Measurements from ENCODE around the gene LAIR2.
"Not testable (repeated sequence)": the region's sequence is repeated elsewhere in the genome, so short reads cannot be mapped to it uniquely, and the experiment has no call there.

LAIR2 gene

DNA sequence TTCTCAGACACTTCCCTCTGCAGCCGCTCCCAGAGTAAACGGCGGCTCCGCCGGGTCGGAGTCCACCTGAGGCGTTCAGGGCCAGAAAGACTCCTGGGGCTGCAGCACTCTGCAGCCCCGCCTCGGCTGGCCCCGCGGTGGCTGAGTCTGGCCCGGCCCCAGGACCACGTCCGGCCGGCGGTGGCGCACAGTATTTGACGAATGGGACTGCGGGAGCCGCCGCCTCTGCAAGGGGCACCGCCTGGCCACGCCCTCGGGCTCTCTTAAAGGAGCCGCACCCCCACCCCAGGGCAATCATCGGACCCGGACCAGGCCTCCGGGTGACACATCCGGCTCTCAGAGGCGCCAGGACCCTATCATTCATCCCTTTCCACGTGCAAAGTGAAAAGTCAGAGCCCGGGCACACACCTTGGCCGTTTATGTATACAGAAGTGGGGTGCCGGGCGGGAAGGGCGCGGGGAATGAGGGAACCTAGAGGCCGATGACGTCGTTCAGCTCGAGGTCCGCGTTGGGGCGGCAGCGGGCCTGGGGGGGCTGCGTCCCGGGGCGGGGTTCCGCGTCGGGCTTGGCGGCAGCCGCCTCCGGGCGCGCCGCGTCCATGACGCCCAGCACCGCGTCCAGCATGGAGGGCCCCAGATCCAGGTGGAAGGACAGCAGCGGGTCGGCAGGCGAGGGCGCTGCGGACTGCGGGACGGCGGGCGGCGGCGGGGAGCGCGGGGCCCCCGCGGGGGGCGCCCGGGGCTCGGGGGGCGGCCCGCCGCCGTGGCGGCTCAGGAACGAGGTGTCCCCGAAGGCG, 37.8 kb upstream of the LAIR2 start:
- no peak overlapping the region for H3K23ac ChIP-seq (ENCODE audit: low read length)
- no peak overlapping the region for H2AK5ac ChIP-seq (ENCODE audit: low read length)
- peaks cover 6% of the 10 kb centered on the region for H3K79me2 ChIP-seq (ENCODE audit: control insufficient read depth, insufficient read depth, low read length, poor library complexity)
- no peak overlapping the region for H3K9ac ChIP-seq (ENCODE audit: low read length)
- H4K12ac ChIP-seq (ENCODE audit: low read depth, low read length) = peak overlapping the region; percentile 45
- H2BK5ac ChIP-seq (ENCODE audit: low read depth, low read length, poor library complexity) = peak overlapping the region; percentile 28
- WGBS (ENCODE audit: extremely low coverage, insufficient coverage, insufficient read length) = no CpG with 5 or more reads among the region's 87 CpGs
- H3K9me3 ChIP-seq (ENCODE audit: insufficient read depth, low read depth, low read length) = peaks cover 4% of the 10 kb centered on the region
- peaks cover 15% of the 10 kb centered on the region for H3K79me1 ChIP-seq (ENCODE audit: low read length)
- peak overlapping the region; percentile 88 for H2AFZ ChIP-seq (ENCODE audit: insufficient read depth, low read length, poor library complexity)
- H3K4me1 ChIP-seq (ENCODE audit: control insufficient read depth in 1 of 2, insufficient read depth in 2 of 2, low read length in 2 of 2) = peaks cover 18% of the 10 kb centered on the region in 2 experiments
- H3K36me3 ChIP-seq (ENCODE audit: control insufficient read depth in 1 of 2, insufficient read depth in 2 of 2, low read length in 2 of 2) = peaks cover 25% of the 10 kb centered on the region in 2 experiments
- peak overlapping the region; percentile 38 for H3K18ac ChIP-seq (ENCODE audit: low read length)
- no peaks in the 10 kb centered on the region for H3K27me3 ChIP-seq (ENCODE audit: insufficient read depth, low read length)
- H4K8ac ChIP-seq (ENCODE audit: low read depth, low read length) = peak overlapping the region; percentile 30
- no peak overlapping the region for H2BK12ac ChIP-seq (ENCODE audit: low read length)
- peak overlapping the region; percentile 83 for H3K4me2 ChIP-seq (ENCODE audit: low read length)
- DNase-seq = peak; percentile 88 to 92
- peak overlapping the region; percentile 5 for H2BK120ac ChIP-seq (ENCODE audit: insufficient read depth, low read length, poor library complexity)
- peak overlapping the region; percentile 75 for H3K27ac ChIP-seq (ENCODE audit: low read depth, low read length)
- H4K91ac ChIP-seq (ENCODE audit: low read depth, low read length) = peak overlapping the region; percentile 55
- peak overlapping the region; percentile 20 for H3K14ac ChIP-seq (ENCODE audit: low read length)
- no peak overlapping the region for H3K4ac ChIP-seq (ENCODE audit: low read depth, low read length)
- H3K4me3 ChIP-seq (ENCODE audit: low read depth, low read length) = peak overlapping the region; percentile 60

- DNase-seq = no peak
- Histone ChIP-seq H3K4me3 (ENCODE audit: low read depth, low read length) (no peak overlapping the region), H3K27ac (ENCODE audit: low read depth, low read length) (no peak overlapping the region), H3K79me2 (ENCODE audit: control insufficient read depth, insufficient read depth, low read length, poor library complexity) (peaks cover 6% of the 10 kb centered on the region), H4K91ac (ENCODE audit: low read depth, low read length) (no peak overlapping the region), H4K8ac (ENCODE audit: low read depth, low read length) (no peak overlapping the region), H2BK12ac (ENCODE audit: low read length) (no peak overlapping the region), H3K14ac (ENCODE audit: low read length) (no peak overlapping the region), H2BK5ac (ENCODE audit: low read depth, low read length, poor library complexity) (no peak overlapping the region), H3K9ac (ENCODE audit: low read length) (no peak overlapping the region), H3K18ac (ENCODE audit: low read length) (no peak overlapping the region), H3K23ac (ENCODE audit: low read length) (no peak overlapping the region), H3K4me2 (ENCODE audit: low read length) (no peak overlapping the region), H2BK120ac (ENCODE audit: insufficient read depth, low read length, poor library complexity) (no peak overlapping the region), H4K12ac (ENCODE audit: low read depth, low read length) (no peak overlapping the region), H2AFZ (ENCODE audit: insufficient read depth, low read length, poor library complexity) (no peak overlapping the region), H3K4me1 (ENCODE audit: control insufficient read depth in 1 of 2, insufficient read depth in 2 of 2, low read length in 2 of 2) (peaks cover 18% of the 10 kb centered on the region in 2 experiments), H3K4ac (ENCODE audit: low read depth, low read length) (no peak overlapping the region), H3K9me3 (ENCODE audit: insufficient read depth, low read depth, low read length) (peaks cover 4% of the 10 kb centered on the region), H3K27me3 (ENCODE audit: insufficient read depth, low read length) (peaks cover 4% of the 10 kb centered on the region), H3K79me1 (ENCODE audit: low read length) (peaks cover 15% of the 10 kb centered on the region), H2AK5ac (ENCODE audit: low read length) (no peak overlapping the region), H3K36me3 (ENCODE audit: control insufficient read depth in 1 of 2, insufficient read depth in 2 of 2, low read length in 2 of 2) (peaks cover 19% of the 10 kb centered on the region in 2 experiments)
- WGBS (ENCODE audit: extremely low coverage, insufficient coverage, insufficient read length) = no CpG with 5 or more reads among the region's 49 CpGs
Observed at GRCh38 chr19:54465426-54466109, 37.1 kb upstream of the LAIR2 start.

DNA sequence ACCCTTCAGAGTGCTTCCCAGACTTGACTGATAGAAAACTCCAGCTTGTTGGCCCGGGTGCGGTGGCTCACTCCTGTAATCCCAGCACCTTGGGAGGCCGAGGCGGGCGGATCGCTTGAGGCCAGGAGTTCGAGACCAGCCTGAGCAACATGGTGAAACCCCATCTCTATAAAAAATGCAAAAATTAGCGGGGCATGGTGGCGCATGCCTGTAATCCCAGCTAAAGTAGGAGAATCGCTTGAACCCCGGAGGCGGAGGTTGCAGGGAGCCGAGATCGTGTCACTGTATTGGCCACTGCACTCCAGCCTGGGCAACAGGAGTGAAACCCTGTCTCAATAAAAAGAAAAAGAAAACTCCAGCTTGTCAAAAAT, 36.5 kb upstream of the LAIR2 start:
- H2BK5ac ChIP-seq (ENCODE audit: low read depth, low read length, poor library complexity); H3K9ac ChIP-seq (ENCODE audit: low read length); H3K14ac ChIP-seq (ENCODE audit: low read length); DNase-seq; H3K9me3 ChIP-seq (ENCODE audit: insufficient read depth, low read depth, low read length); H3K18ac ChIP-seq (ENCODE audit: low read length); H3K4me2 ChIP-seq (ENCODE audit: low read length); H2AK5ac ChIP-seq (ENCODE audit: low read length); H3K4ac ChIP-seq (ENCODE audit: low read depth, low read length); H4K91ac ChIP-seq (ENCODE audit: low read depth, low read length); H3K27me3 ChIP-seq (ENCODE audit: insufficient read depth, low read length); H2BK12ac ChIP-seq (ENCODE audit: low read length); H2AFZ ChIP-seq (ENCODE audit: insufficient read depth, low read length, poor library complexity); H4K12ac ChIP-seq (ENCODE audit: low read depth, low read length); H3K4me3 ChIP-seq (ENCODE audit: low read depth, low read length); H3K79me2 ChIP-seq (ENCODE audit: control insufficient read depth, insufficient read depth, low read length, poor library complexity); H3K23ac ChIP-seq (ENCODE audit: low read length); H4K8ac ChIP-seq (ENCODE audit: low read depth, low read length); H3K27ac ChIP-seq (ENCODE audit: low read depth, low read length); H2BK120ac ChIP-seq (ENCODE audit: insufficient read depth, low read length, poor library complexity): not testable (repeated sequence)
- Histone ChIP-seq H3K79me1 (ENCODE audit: low read length) (peaks cover 15% of the 10 kb centered on the region), H3K4me1 (ENCODE audit: control insufficient read depth in 1 of 2, insufficient read depth in 2 of 2, low read length in 2 of 2) (peaks cover 21 to 22% of the 10 kb centered on the region in 2 experiments), H3K36me3 (ENCODE audit: control insufficient read depth in 1 of 2, insufficient read depth in 2 of 2, low read length in 2 of 2) (peaks cover 13 to 14% of the 10 kb centered on the region in 2 experiments)
- no CpG with 5 or more reads among the region's 14 CpGs for WGBS (ENCODE audit: extremely low coverage, insufficient coverage, insufficient read length)

GRCh38 chr19:54469496-54469934, 33.1 kb upstream of the LAIR2 start:
- Histone ChIP-seq H3K79me1 (ENCODE audit: low read length) (peaks cover 5% of the 10 kb centered on the region), H3K27me3 (ENCODE audit: insufficient read depth, low read length) (peaks cover 12% of the 10 kb centered on the region), H3K4me2 (ENCODE audit: low read length) (no peak overlapping the region), H3K79me2 (ENCODE audit: control insufficient read depth, insufficient read depth, low read length, poor library complexity) (no peaks in the 10 kb centered on the region), H3K14ac (ENCODE audit: low read length) (no peak overlapping the region), H3K9ac (ENCODE audit: low read length) (no peak overlapping the region), H4K8ac (ENCODE audit: low read depth, low read length) (no peak overlapping the region), H3K4me3 (ENCODE audit: low read depth, low read length) (no peak overlapping the region), H3K9me3 (ENCODE audit: insufficient read depth, low read depth, low read length) (peaks cover 2% of the 10 kb centered on the region), H2BK5ac (ENCODE audit: low read depth, low read length, poor library complexity) (no peak overlapping the region), H3K4ac (ENCODE audit: low read depth, low read length) (no peak overlapping the region), H3K18ac (ENCODE audit: low read length) (no peak overlapping the region), H3K36me3 (ENCODE audit: control insufficient read depth in 1 of 2, insufficient read depth in 2 of 2, low read length in 2 of 2) (no peaks in the 10 kb centered on the region), H3K4me1 (ENCODE audit: control insufficient read depth in 1 of 2, insufficient read depth in 2 of 2, low read length in 2 of 2) (peaks cover 15 to 23% of the 10 kb centered on the region in 2 experiments), H3K27ac (ENCODE audit: low read depth, low read length) (no peak overlapping the region), H2BK120ac (ENCODE audit: insufficient read depth, low read length, poor library complexity) (no peak overlapping the region), H2BK12ac (ENCODE audit: low read length) (no peak overlapping the region), H2AFZ (ENCODE audit: insufficient read depth, low read length, poor library complexity) (no peak overlapping the region), H3K23ac (ENCODE audit: low read length) (no peak overlapping the region), H4K12ac (ENCODE audit: low read depth, low read length) (no peak overlapping the region), H4K91ac (ENCODE audit: low read depth, low read length) (no peak overlapping the region), H2AK5ac (ENCODE audit: low read length) (no peak overlapping the region)
- DNase-seq = no peak
- no CpG with 5 or more reads among the region's 8 CpGs for WGBS (ENCODE audit: extremely low coverage, insufficient coverage, insufficient read length)
